ENCODE data around the gene GNAQ.

DNA sequence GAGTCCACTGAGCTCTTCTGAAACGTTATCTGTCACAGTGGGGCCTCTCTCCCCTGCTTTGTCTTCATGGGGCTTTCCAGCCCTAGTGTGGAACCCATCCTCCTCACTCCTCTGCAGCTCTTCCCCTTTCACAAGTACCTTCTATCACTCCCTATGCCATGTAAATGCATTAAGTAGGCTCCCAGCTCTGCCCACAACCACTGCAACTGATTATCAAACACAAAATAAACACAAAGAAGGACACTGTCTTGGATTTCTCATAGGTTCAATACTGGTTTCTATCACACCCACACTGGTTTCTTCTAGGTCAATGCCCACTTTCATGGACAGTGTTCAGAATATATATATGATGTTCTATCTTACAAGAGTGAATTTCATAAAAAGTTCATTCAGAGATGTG lies 139.4 kb downstream of the GNAQ start:
- TF ChIP-seq POLR2A (IDR thresholded peaks at IDR 0.05): no peak
- TF ChIP-seq, protein P1, sequence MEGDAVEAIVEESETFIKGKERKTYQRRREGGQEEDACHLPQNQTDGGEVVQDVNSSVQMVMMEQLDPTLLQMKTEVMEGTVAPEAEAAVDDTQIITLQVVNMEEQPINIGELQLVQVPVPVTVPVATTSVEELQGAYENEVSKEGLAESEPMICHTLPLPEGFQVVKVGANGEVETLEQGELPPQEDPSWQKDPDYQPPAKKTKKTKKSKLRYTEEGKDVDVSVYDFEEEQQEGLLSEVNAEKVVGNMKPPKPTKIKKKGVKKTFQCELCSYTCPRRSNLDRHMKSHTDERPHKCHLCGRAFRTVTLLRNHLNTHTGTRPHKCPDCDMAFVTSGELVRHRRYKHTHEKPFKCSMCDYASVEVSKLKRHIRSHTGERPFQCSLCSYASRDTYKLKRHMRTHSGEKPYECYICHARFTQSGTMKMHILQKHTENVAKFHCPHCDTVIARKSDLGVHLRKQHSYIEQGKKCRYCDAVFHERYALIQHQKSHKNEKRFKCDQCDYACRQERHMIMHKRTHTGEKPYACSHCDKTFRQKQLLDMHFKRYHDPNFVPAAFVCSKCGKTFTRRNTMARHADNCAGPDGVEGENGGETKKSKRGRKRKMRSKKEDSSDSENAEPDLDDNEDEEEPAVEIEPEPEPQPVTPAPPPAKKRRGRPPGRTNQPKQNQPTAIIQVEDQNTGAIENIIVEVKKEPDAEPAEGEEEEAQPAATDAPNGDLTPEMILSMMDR (IDR thresholded peaks at IDR 0.05): no peak
